DOHH2 (cell line): ENCODE data around the gene MYO1D.

Experiments
- H3F3A ChIP-seq: fragments of 200-600 bp; sonication (generic), shearing (Covaris generic); 2 replicates; pipeline ENCODE4 v1.6.0; 2016; ENCODE audit warnings: antibody characterized with exemption, mild to moderate bottlenecking; ENCODE audit not compliant: control insufficient read depth, insufficient read depth
- H3K27ac ChIP-seq: fragments of 200-600 bp; sonication (generic); 2 replicates; pipeline ENCODE4 v1.5.1; 2014; ENCODE audit warnings: low read depth, mild to moderate bottlenecking, low read length, moderate library complexity
- H3K27me3 ChIP-seq: fragments of 200-600 bp; sonication (generic); 2 replicates; pipeline ENCODE4 v1.6.1; 2014; ENCODE audit warnings: mild to moderate bottlenecking, low read length, mixed read lengths; ENCODE audit not compliant: control insufficient read depth
- H3K36me3 ChIP-seq: fragments of 200-600 bp; sonication (generic); 2 replicates; pipeline ENCODE4 v1.6.1; 2014; ENCODE audit warnings: mild to moderate bottlenecking, low read length, moderate library complexity, mixed read lengths; ENCODE audit not compliant: control insufficient read depth
- H3K4me1 ChIP-seq: fragments of 200-600 bp; sonication (generic); 2 replicates; pipeline ENCODE4 v1.6.1; 2014; ENCODE audit warnings: mild to moderate bottlenecking, low read length, mixed read lengths; ENCODE audit not compliant: control insufficient read depth
- H3K4me2 ChIP-seq: fragments of 200-600 bp; sonication (generic); 2 replicates; pipeline ENCODE4 v1.6.0; 2014; ENCODE audit warnings: mild to moderate bottlenecking, low read length, moderate library complexity
- H3K4me3 ChIP-seq: fragments of 200-600 bp; sonication (generic); 2 replicates; pipeline ENCODE4 v1.5.1; 2014; ENCODE audit warnings: mild to moderate bottlenecking, low read length, mixed read lengths
- H3K79me2 ChIP-seq: fragments of 200-600 bp; sonication (generic); 2 replicates; pipeline ENCODE4 v1.6.1; 2014; ENCODE audit warnings: mild to moderate bottlenecking, low read length, mixed read lengths; ENCODE audit not compliant: control insufficient read depth
- H3K9me2 ChIP-seq: fragments of 200-600 bp; sonication (generic); replicated peaks from 2 replicates; pipeline ENCODE4 v1.6.1; 2014; ENCODE audit warnings: mild to moderate bottlenecking, low read length, mixed read lengths; ENCODE audit not compliant: control insufficient read depth
- H3K9me3 ChIP-seq: fragments of 200-600 bp; sonication (generic); 2 replicates; pipeline ENCODE4 v1.6.1; 2014; ENCODE audit warnings: antibody characterized with exemption, low read length, mixed read lengths; ENCODE audit not compliant: control insufficient read depth, insufficient read depth
- H4K20me1 ChIP-seq: fragments of 200-600 bp; sonication (generic); 2 replicates; pipeline ENCODE4 v1.6.0; 2014; ENCODE audit warnings: low read depth, mild to moderate bottlenecking, antibody characterized with exemption, low read length, moderate library complexity; ENCODE audit not compliant: control insufficient read depth, insufficient read depth
- EZH2phosphoT487 ChIP-seq: fragments of 200-600 bp; sonication (generic); IDR thresholded peaks from 2 replicates; pipeline ENCODE4 v1.6.1; 2017; ENCODE audit warnings: borderline replicate concordance, mild to moderate bottlenecking, antibody characterized with exemption, low read length, moderate library complexity, mixed read lengths
- TF ChIP-seq, protein P1 (sequence below): fragments of 200-600 bp; sonication (generic); IDR thresholded peaks from one replicate; pipeline ENCODE4 v1.5.1; 2014; ENCODE audit warnings: antibody characterized with exemption, mild to moderate bottlenecking, low read depth, low read length; ENCODE audit not compliant: poor library complexity, severe bottlenecking

The MYO1D gene

DNA sequence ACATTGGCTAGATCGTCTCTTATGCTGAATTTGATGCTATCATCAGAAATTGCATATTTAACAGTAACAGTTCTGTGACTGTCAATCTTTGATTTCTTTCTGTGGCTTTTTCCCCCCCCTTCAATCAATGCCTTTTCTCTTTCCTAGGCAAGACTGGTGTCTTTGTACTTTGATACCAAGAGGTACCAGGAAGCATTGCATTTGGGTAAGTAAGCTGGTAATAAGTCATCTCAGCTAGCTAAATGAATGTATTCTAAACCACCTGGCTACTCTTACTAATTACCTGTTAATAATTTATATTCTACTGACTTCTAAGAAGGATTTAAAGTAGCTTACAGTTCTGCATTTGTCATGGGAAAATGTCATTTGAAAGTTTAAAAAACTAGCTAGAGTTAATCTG, 412.6 kb downstream of the MYO1D start:
- peaks cover 39% of the 10 kb centered on the region for H3K79me2 ChIP-seq
- H3K36me3 ChIP-seq: peaks cover 87% of the 10 kb centered on the region
- no peak overlapping the region for H3K27ac ChIP-seq
- H4K20me1 ChIP-seq: no peaks in the 10 kb centered on the region; the same call in 1 of the 2 replicates
- H3F3A ChIP-seq: peaks cover 3% of the 10 kb centered on the region; the same call in 1 of the 2 replicates
- H3K9me2 ChIP-seq: no peaks in the 10 kb centered on the region
- H3K4me3 ChIP-seq: no peak overlapping the region
- peaks cover 7% of the 10 kb centered on the region for H3K4me1 ChIP-seq
- H3K4me2 ChIP-seq: no peak overlapping the region
- no peaks in the 10 kb centered on the region for H3K27me3 ChIP-seq
- TF ChIP-seq, protein P1, sequence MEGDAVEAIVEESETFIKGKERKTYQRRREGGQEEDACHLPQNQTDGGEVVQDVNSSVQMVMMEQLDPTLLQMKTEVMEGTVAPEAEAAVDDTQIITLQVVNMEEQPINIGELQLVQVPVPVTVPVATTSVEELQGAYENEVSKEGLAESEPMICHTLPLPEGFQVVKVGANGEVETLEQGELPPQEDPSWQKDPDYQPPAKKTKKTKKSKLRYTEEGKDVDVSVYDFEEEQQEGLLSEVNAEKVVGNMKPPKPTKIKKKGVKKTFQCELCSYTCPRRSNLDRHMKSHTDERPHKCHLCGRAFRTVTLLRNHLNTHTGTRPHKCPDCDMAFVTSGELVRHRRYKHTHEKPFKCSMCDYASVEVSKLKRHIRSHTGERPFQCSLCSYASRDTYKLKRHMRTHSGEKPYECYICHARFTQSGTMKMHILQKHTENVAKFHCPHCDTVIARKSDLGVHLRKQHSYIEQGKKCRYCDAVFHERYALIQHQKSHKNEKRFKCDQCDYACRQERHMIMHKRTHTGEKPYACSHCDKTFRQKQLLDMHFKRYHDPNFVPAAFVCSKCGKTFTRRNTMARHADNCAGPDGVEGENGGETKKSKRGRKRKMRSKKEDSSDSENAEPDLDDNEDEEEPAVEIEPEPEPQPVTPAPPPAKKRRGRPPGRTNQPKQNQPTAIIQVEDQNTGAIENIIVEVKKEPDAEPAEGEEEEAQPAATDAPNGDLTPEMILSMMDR: no peak
- TF ChIP-seq EZH2phosphoT487: no peak
- H3K9me3 ChIP-seq: no peaks in the 10 kb centered on the region

DNA sequence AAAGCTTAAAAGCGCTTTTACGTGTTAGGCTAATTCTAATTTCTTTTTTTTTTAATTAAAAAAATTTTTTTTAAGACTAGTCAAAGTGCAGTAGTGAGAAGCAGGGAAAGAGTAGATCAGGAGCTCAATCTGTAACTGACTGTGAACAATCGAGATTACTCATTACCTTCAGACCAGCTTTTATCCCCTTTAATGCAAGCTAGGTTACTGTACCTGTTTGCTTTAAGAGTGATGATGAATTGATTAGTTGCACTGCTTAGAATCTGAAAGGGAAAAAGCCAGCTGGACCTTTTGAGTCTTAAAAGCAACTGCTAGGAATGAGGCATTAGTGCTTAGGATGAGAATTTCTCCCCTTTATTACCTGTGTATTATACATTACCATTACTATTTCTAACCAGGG, 413.6 kb downstream of the MYO1D start:
- H3K79me2 ChIP-seq: peaks cover 44% of the 10 kb centered on the region
- no peak overlapping the region for H3K27ac ChIP-seq

DNA sequence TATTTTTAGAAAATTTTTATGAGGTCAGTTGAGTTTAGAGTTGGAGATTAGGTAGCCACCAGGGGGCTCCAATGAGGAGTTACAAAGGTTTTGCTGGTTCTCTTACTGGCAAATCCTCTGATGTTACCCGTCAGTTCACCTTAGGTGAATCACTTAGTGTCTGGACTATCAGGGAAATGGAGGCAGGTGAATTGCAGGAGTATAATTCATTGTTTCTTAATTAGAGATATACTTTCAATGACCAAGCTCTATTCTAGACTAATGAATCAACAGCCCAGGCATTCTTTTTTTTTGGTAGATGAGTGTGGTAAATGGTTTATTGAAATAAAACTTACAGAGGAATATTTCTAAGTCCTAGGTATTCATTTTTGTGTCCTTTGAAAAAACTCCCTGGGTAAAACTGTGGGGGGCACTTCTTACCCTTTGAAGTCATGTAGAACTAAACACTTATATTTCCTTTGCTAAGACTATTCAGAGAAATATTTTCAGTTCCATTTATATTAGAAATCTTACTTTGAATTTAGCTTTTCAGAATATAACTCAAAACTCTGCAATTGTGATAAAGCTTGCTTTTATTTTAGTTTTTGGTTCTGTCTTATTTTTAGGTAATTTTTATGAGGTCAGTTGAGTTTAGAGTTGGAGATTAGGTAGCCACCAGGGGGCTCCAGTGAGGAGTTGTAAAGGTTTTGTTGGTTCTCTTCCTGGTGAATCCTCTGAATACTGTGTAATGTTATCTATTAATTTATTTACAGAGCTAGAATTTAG, 414.9 kb downstream of the MYO1D start:
- H3K27me3 ChIP-seq: no peaks in the 10 kb centered on the region
- no peak for TF ChIP-seq EZH2phosphoT487
- TF ChIP-seq, protein P1: peak; percentile 69
- peaks cover 86% of the 10 kb centered on the region for H3K36me3 ChIP-seq
- H3K4me3 ChIP-seq: no peak overlapping the region
- peaks cover 7% of the 10 kb centered on the region for H3K4me1 ChIP-seq
- H3K9me2 ChIP-seq: no peaks in the 10 kb centered on the region
- no peaks in the 10 kb centered on the region; the same call in 1 of the 2 replicates for H4K20me1 ChIP-seq
- H3K79me2 ChIP-seq: peaks cover 51% of the 10 kb centered on the region
- H3F3A ChIP-seq: peaks cover 3% of the 10 kb centered on the region; the same call in 1 of the 2 replicates
- no peaks in the 10 kb centered on the region for H3K9me3 ChIP-seq
- no peak overlapping the region for H3K27ac ChIP-seq
- no peak overlapping the region for H3K4me2 ChIP-seq

More for the DNA sequence above, 413.6 kb downstream of the MYO1D start:
- Histone ChIP-seq H3F3A (peaks cover 3% of the 10 kb centered on the region; the same call in 1 of the 2 replicates), H3K27me3 (no peaks in the 10 kb centered on the region), H3K4me3 (no peak overlapping the region), H3K36me3 (peaks cover 85% of the 10 kb centered on the region), H3K4me1 (peaks cover 7% of the 10 kb centered on the region), H4K20me1 (no peaks in the 10 kb centered on the region; the same call in 1 of the 2 replicates), H3K4me2 (no peak overlapping the region), H3K9me3 (no peaks in the 10 kb centered on the region), H3K9me2 (no peaks in the 10 kb centered on the region)
- TF ChIP-seq EZH2phosphoT487: no peak
- TF ChIP-seq, protein P1: no peak
